KOPT-K1 (cell line): ENCODE data around the gene FKBP7.
A peak's percentile ranks its signal among the peaks of the same experiment; 100 is the strongest.
"Not testable (repeated sequence)": the region's sequence is repeated elsewhere in the genome, so short reads cannot be mapped to it uniquely, and the experiment has no call there.

Source experiments
- H3K27ac ChIP-seq: fragments of 200-600 bp; sonication (generic); 2 replicates; pipeline ENCODE4 v1.5.1; 2016; ENCODE audit warnings: antibody characterized with exemption, mild to moderate bottlenecking, low read depth, low read length; ENCODE audit not compliant: poor library complexity, severe bottlenecking
- H3K36me3 ChIP-seq: fragments of 200-600 bp; sonication (generic); 2 replicates; pipeline ENCODE4 v1.5.1; 2017; ENCODE audit warnings: antibody characterized with exemption, mild to moderate bottlenecking, low read length, moderate library complexity; ENCODE audit not compliant: insufficient read depth
- H3K9me3 ChIP-seq: fragments of 200-600 bp; sonication (generic); 2 replicates; pipeline ENCODE4 v1.5.1; 2017; ENCODE audit warnings: antibody characterized with exemption, low read length, mild to moderate bottlenecking; ENCODE audit not compliant: insufficient read depth, poor library complexity, severe bottlenecking

Gene FKBP7

GRCh38 chr2:178448968-178449661 is 29.3 kb downstream of the FKBP7 start:
- H3K9me3 ChIP-seq, result no peaks in the 10 kb centered on the region
- peak overlapping the region; percentile 95 for H3K27ac ChIP-seq
- H3K36me3 ChIP-seq, result peaks cover 54% of the 10 kb centered on the region

- H3K9me3 ChIP-seq, result no peaks in the 10 kb centered on the region
- peaks cover 100% of the 10 kb centered on the region for H3K36me3 ChIP-seq
- H3K27ac ChIP-seq, result no peak overlapping the region
Observed at GRCh38 chr2:178441426-178441825, 37.0 kb downstream of the FKBP7 start.

GRCh38 chr2:178436662-178437061 is 41.7 kb downstream of the FKBP7 start:
- Histone ChIP-seq H3K36me3 (peaks cover 100% of the 10 kb centered on the region), H3K27ac (no peak overlapping the region), H3K9me3 (no peaks in the 10 kb centered on the region)

GRCh38 chr2:178429336-178429735 is 49.1 kb downstream of the FKBP7 start:
- H3K27ac ChIP-seq, result no peak overlapping the region
- no peaks in the 10 kb centered on the region for H3K9me3 ChIP-seq
- H3K36me3 ChIP-seq, result peaks cover 82% of the 10 kb centered on the region

GRCh38 chr2:178428396-178428806 is 50.0 kb downstream of the FKBP7 start:
- Histone ChIP-seq H3K36me3 (peaks cover 73% of the 10 kb centered on the region), H3K9me3 (no peaks in the 10 kb centered on the region), H3K27ac (no peak overlapping the region)

GRCh38 chr2:178427458-178427857 is 50.9 kb downstream of the FKBP7 start:
- peaks cover 64% of the 10 kb centered on the region for H3K36me3 ChIP-seq
- no peak overlapping the region for H3K27ac ChIP-seq
- H3K9me3 ChIP-seq, result no peaks in the 10 kb centered on the region

GRCh38 chr2:178426388-178426787 is 52.0 kb downstream of the FKBP7 start:
- no peak overlapping the region for H3K27ac ChIP-seq
- peaks cover 53% of the 10 kb centered on the region for H3K36me3 ChIP-seq
- no peaks in the 10 kb centered on the region for H3K9me3 ChIP-seq

- Histone ChIP-seq H3K27ac (no peak overlapping the region), H3K9me3 (no peaks in the 10 kb centered on the region), H3K36me3 (peaks cover 42% of the 10 kb centered on the region)
Observed at GRCh38 chr2:178425255-178425827, 53.1 kb downstream of the FKBP7 start.

GRCh38 chr2:178423746-178424145 is 54.7 kb downstream of the FKBP7 start:
- H3K27ac ChIP-seq, H3K9me3 ChIP-seq: not testable (repeated sequence)
- peaks cover 26% of the 10 kb centered on the region for H3K36me3 ChIP-seq

- H3K36me3 ChIP-seq, result peaks cover 12% of the 10 kb centered on the region
- no peaks in the 10 kb centered on the region for H3K9me3 ChIP-seq
- H3K27ac ChIP-seq, result no peak overlapping the region
Observed at GRCh38 chr2:178422097-178422496, 56.3 kb downstream of the FKBP7 start.

GRCh38 chr2:178420463-178420999 is 57.9 kb downstream of the FKBP7 start:
- H3K36me3 ChIP-seq, result no peaks in the 10 kb centered on the region
- H3K27ac ChIP-seq, result no peak overlapping the region
- H3K9me3 ChIP-seq, result no peaks in the 10 kb centered on the region

- H3K27ac ChIP-seq, result no peak overlapping the region
Observed at GRCh38 chr2:178419123-178419522, 59.3 kb downstream of the FKBP7 start.

GRCh38 chr2:178418426-178418825 is 60.0 kb downstream of the FKBP7 start:
- H3K36me3 ChIP-seq, result no peaks in the 10 kb centered on the region
- no peaks in the 10 kb centered on the region for H3K9me3 ChIP-seq
- H3K27ac ChIP-seq, result no peak overlapping the region

More at GRCh38 chr2:178419123-178419522, 59.3 kb downstream of the FKBP7 start:
- Histone ChIP-seq H3K36me3 (no peaks in the 10 kb centered on the region), H3K9me3 (no peaks in the 10 kb centered on the region)

- Histone ChIP-seq H3K27ac (no peak overlapping the region), H3K9me3 (no peaks in the 10 kb centered on the region), H3K36me3 (no peaks in the 10 kb centered on the region)
Observed at GRCh38 chr2:178417916-178418315, 60.5 kb downstream of the FKBP7 start.

- H3K36me3 ChIP-seq, result no peaks in the 10 kb centered on the region
- no peak overlapping the region for H3K27ac ChIP-seq
- no peaks in the 10 kb centered on the region for H3K9me3 ChIP-seq
Observed at GRCh38 chr2:178415979-178416378, 62.4 kb downstream of the FKBP7 start.
